Measurements from ENCODE around the gene NEURL1. TPM values are rescaled to one million over a fixed set of nuclear protein-coding genes. Genes with fewer than 3 reads are reported as not detected.

Gene NEURL1
- total RNA-seq, 2 donors from 2014 or later = 0.37 to 0.38 TPM

DNA sequence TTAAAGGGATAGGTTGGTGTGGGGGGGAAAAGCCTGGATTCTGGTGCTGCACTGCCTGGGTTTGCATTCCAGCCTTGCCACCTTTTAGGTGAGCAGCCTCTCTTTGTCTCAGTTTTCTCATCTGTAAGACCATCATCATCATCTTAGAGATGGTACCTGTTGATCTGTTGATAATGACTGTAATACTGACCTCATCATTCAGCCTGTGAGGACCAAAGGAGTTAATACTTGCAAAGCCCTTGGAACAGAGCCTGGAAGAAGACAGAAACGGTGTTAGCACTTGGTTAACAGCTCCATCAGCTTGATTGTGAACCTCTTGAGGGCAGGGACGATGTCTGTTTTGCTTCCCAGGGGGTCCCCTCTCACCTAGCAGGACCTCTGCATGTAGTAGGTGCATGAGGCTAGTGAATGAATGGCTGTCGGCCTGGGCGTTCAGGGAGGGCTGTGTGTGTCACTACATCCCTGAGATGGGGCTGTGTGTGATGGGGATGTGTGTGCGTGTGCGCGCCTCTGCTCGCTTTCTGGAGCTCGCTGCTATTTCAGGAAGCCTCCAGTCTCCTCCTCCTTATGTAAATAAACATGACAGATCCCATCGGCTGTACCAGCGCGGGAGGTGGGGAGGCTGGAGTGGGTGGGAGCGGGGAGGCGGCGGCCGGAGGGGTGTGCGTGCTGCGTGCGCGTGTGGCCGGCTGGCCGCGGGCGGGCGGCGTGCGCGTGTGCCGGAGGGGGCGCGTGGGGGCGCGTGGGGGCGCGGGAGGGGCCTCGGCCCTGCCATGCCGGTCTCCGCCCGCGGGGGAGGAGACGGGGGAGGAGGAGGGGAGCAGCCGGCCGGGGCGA lies 61.2 kb downstream of the NEURL1 start:
- no peak overlapping the region for H3K4me3 ChIP-seq (ENCODE audit: low read length)
- DNase-seq = peak; percentile 81
- H3K4me1 ChIP-seq (ENCODE audit: control insufficient read depth, insufficient read depth, low read length) = no peaks in the 10 kb centered on the region
- H3K27ac ChIP-seq (ENCODE audit: low read depth, low read length) = no peak overlapping the region
- TF ChIP-seq, protein P1, sequence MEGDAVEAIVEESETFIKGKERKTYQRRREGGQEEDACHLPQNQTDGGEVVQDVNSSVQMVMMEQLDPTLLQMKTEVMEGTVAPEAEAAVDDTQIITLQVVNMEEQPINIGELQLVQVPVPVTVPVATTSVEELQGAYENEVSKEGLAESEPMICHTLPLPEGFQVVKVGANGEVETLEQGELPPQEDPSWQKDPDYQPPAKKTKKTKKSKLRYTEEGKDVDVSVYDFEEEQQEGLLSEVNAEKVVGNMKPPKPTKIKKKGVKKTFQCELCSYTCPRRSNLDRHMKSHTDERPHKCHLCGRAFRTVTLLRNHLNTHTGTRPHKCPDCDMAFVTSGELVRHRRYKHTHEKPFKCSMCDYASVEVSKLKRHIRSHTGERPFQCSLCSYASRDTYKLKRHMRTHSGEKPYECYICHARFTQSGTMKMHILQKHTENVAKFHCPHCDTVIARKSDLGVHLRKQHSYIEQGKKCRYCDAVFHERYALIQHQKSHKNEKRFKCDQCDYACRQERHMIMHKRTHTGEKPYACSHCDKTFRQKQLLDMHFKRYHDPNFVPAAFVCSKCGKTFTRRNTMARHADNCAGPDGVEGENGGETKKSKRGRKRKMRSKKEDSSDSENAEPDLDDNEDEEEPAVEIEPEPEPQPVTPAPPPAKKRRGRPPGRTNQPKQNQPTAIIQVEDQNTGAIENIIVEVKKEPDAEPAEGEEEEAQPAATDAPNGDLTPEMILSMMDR (conservative IDR thresholded peaks at IDR 0.05) = no peak
- WGBS, 2 experiments (ENCODE audit: insufficient coverage in 1 of 2, insufficient read length in 1 of 2) = 8 to 15% methylated on average over 7 to 28 of the region's 44 CpGs
- H3K36me3 Mint-ChIP-seq (ENCODE audit: low read depth) = no peaks in the 10 kb centered on the region
- no peak overlapping the region for H3K9ac ChIP-seq (ENCODE audit: extremely low read depth, low read length, poor library complexity, severe bottlenecking)
- no peaks in the 10 kb centered on the region for H3K9me3 ChIP-seq (ENCODE audit: control insufficient read depth, low read length)
- peaks cover 17% of the 10 kb centered on the region for H3K9me3 Mint-ChIP-seq
- peak overlapping the region; percentile 55 for H3K4me3 Mint-ChIP-seq
- peaks cover 3% of the 10 kb centered on the region for H3K4me1 Mint-ChIP-seq
- peaks cover 55% of the 10 kb centered on the region for H3K27me3 Mint-ChIP-seq (ENCODE audit: insufficient read depth)
- no peaks in the 10 kb centered on the region for H3K36me3 ChIP-seq (ENCODE audit: control insufficient read depth, insufficient read depth, low read length)
- H3K27me3 ChIP-seq (ENCODE audit: control insufficient read depth, insufficient read depth, low read length, poor library complexity, severe bottlenecking) = peaks cover 35% of the 10 kb centered on the region
- H3K27ac Mint-ChIP-seq = no peak overlapping the region

DNA sequence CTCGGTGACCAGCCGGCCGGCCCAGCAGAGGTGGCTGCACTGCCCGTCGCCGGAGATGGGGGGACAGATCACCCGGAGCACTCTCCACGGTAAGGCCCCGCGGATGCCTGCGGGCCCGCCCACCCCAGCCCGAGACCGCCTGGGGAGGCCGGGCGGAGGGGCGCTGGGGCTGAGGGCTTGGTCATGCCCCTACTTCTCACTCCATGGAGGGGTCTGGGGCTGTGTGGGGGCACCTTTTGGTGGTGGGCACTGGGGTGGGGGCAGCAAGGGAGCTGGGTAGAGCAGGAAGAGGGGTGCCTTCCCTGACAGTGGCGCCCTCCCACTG lies 61.8 kb downstream of the NEURL1 start:
- peak overlapping the region; percentile 55 for H3K4me3 Mint-ChIP-seq
- no peaks in the 10 kb centered on the region for H3K36me3 Mint-ChIP-seq (ENCODE audit: low read depth)
- Histone ChIP-seq H3K4me3 (ENCODE audit: low read length) (peak overlapping the region; percentile 23), H3K27ac (ENCODE audit: low read depth, low read length) (no peak overlapping the region), H3K27me3 (ENCODE audit: control insufficient read depth, insufficient read depth, low read length, poor library complexity, severe bottlenecking) (peaks cover 35% of the 10 kb centered on the region), H3K9me3 (ENCODE audit: control insufficient read depth, low read length) (no peaks in the 10 kb centered on the region), H3K4me1 (ENCODE audit: control insufficient read depth, insufficient read depth, low read length) (no peaks in the 10 kb centered on the region), H3K9ac (ENCODE audit: extremely low read depth, low read length, poor library complexity, severe bottlenecking) (no peak overlapping the region), H3K36me3 (ENCODE audit: control insufficient read depth, insufficient read depth, low read length) (no peaks in the 10 kb centered on the region)
- H3K9me3 Mint-ChIP-seq = peaks cover 17% of the 10 kb centered on the region
- no peak overlapping the region for H3K27ac Mint-ChIP-seq
- H3K4me1 Mint-ChIP-seq = peaks cover 3% of the 10 kb centered on the region
- WGBS, 2 experiments (ENCODE audit: insufficient coverage in 1 of 2, insufficient read length in 1 of 2) = 10 to 83% methylated on average over 1 to 18 of the region's 18 CpGs
- no peak for DNase-seq
- H3K27me3 Mint-ChIP-seq (ENCODE audit: insufficient read depth) = peaks cover 55% of the 10 kb centered on the region
- TF ChIP-seq, protein P1 (conservative IDR thresholded peaks at IDR 0.05) = no peak

DNA sequence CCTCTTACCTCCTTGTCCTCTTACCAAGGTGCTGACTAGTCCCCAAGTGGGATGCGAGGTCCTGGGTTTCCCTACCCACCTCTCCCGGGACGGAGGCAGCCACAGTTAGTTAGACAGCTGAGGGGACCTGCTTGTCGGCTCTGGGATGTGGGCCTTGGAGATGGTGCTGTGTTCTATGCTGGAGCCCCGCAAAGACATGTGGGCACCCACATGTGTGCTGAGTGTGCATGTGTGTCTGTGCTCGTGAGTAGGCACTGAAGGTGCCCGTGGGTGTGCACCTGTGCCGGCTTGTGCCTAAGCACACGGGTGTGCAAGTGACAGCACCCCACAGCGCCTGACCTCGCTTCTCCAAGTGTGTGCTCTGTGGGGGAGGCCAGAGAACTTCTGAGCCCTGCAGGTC lies 62.2 kb downstream of the NEURL1 start:
- DNase-seq = no peak
- H3K36me3 ChIP-seq (ENCODE audit: control insufficient read depth, insufficient read depth, low read length) = no peaks in the 10 kb centered on the region
- H3K27ac ChIP-seq (ENCODE audit: low read depth, low read length) = no peak overlapping the region
- H3K36me3 Mint-ChIP-seq (ENCODE audit: low read depth) = no peaks in the 10 kb centered on the region
- no peak overlapping the region for H3K9ac ChIP-seq (ENCODE audit: extremely low read depth, low read length, poor library complexity, severe bottlenecking)
- H3K4me3 ChIP-seq (ENCODE audit: low read length) = peak overlapping the region; percentile 23
- H3K27me3 Mint-ChIP-seq (ENCODE audit: insufficient read depth) = peaks cover 53% of the 10 kb centered on the region
- no peaks in the 10 kb centered on the region for H3K4me1 ChIP-seq (ENCODE audit: control insufficient read depth, insufficient read depth, low read length)
- H3K27me3 ChIP-seq (ENCODE audit: control insufficient read depth, insufficient read depth, low read length, poor library complexity, severe bottlenecking) = peaks cover 35% of the 10 kb centered on the region
- H3K27ac Mint-ChIP-seq = no peak overlapping the region
- H3K4me1 Mint-ChIP-seq = peaks cover 3% of the 10 kb centered on the region
- TF ChIP-seq, protein P1 (conservative IDR thresholded peaks at IDR 0.05) = no peak
- H3K4me3 Mint-ChIP-seq = peak overlapping the region; percentile 55
- H3K9me3 ChIP-seq (ENCODE audit: control insufficient read depth, low read length) = no peaks in the 10 kb centered on the region
- 89 to 90% methylated on average over 8 to 11 of the region's 11 CpGs for whole genome bisulfite sequencing, 2 experiments (ENCODE audit: insufficient coverage in 1 of 2, insufficient read length in 1 of 2)
- peaks cover 17% of the 10 kb centered on the region for H3K9me3 Mint-ChIP-seq

Data from endodermal cell (in vitro differentiated cells).